ENCODE data around the gene ITGA1. TPM values are rescaled to one million over a fixed set of nuclear protein-coding genes. Genes with fewer than 3 reads are reported as not detected.

Gene ITGA1
- total RNA-seq, 1 donor from 2014 or later: 84.4 TPM

DNA sequence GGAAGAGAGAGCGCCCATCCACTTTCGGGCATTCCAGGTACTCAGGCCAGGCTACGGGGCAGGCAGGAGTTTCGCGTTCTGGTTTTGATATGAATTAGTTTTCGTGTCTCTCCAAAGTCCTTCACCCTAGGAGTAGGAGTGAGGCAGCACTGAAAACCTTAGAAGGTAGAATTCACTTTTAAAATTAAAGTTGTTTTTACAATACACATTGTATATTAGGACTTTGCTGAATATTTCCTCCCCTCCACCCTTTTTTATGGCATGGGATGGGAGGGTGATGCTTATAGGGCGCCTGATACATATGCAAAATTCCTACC is 747 bp downstream of the ITGA1 start:
- no peak for ATAC-seq
- DNase-seq: no peak
- Histone ChIP-seq H3K4me1 (peaks cover 10% of the 10 kb centered on the region), H3K36me3 (no peaks in the 10 kb centered on the region), H3K27ac (peak overlapping the region; percentile 91), H3K4me3 (peak overlapping the region; percentile 72), H3K27me3 (ENCODE audit: low read depth) (no peaks in the 10 kb centered on the region), H3K9me3 (no peaks in the 10 kb centered on the region)
- TF ChIP-seq, protein P1, sequence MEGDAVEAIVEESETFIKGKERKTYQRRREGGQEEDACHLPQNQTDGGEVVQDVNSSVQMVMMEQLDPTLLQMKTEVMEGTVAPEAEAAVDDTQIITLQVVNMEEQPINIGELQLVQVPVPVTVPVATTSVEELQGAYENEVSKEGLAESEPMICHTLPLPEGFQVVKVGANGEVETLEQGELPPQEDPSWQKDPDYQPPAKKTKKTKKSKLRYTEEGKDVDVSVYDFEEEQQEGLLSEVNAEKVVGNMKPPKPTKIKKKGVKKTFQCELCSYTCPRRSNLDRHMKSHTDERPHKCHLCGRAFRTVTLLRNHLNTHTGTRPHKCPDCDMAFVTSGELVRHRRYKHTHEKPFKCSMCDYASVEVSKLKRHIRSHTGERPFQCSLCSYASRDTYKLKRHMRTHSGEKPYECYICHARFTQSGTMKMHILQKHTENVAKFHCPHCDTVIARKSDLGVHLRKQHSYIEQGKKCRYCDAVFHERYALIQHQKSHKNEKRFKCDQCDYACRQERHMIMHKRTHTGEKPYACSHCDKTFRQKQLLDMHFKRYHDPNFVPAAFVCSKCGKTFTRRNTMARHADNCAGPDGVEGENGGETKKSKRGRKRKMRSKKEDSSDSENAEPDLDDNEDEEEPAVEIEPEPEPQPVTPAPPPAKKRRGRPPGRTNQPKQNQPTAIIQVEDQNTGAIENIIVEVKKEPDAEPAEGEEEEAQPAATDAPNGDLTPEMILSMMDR (IDR thresholded peaks at IDR 0.05): peak; percentile 2
- intact Hi-C loops (cut with DNase I): loop anchor here (5.0 kb wide), 1 partner anchor 129 kb away; no protein-coding TSS in a partner anchor

DNA sequence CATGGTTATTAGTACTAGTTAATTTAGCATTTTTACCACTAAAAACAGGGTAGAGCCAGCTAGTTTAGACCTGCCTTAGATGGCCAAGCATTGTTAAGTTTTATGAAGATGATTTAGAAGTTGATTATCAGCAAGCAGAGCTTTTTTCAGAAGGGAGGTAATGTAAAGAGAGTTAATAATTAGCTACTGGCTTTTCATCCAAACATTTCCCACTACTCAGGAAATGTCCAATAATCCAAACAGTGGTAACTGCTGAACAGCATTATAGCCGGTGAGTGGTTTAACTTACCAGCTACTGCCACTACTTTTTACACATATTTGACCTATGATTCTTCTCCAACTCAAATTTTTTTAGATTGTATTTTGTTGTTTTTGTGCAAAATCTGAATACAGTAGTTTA is 1.7 kb downstream of the ITGA1 start:
- Histone ChIP-seq H3K9me3 (no peaks in the 10 kb centered on the region), H3K27me3 (ENCODE audit: low read depth) (no peaks in the 10 kb centered on the region), H3K4me3 (peak overlapping the region; percentile 72), H3K36me3 (no peaks in the 10 kb centered on the region), H3K27ac (peak overlapping the region; percentile 91), H3K4me1 (peaks cover 10% of the 10 kb centered on the region)
- TF ChIP-seq, protein P1 (IDR thresholded peaks at IDR 0.05): no peak
- ATAC-seq (no peak), DNase-seq (no peak)
- intact Hi-C loops (cut with DNase I): loop anchor here (5.0 kb wide), 1 partner anchor 128 kb away; no protein-coding TSS in a partner anchor

DNA sequence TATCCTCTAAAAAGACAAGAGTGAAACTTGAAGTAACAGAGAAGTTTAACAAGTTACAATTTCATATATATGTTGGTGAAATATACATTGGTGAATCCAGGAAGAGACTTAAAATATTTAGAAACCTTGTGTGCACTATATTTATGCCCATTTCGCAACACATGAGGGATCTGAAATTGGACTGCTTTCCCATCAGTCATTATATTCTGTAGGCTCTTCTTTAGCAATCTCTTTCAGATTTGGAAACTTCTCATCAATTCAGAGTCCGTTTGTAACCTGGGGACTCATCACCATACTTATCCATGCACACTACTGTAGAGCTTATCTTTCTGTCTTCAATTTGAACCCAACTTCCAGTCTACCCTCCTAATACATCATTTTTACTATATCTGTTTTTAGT is 2.1 kb downstream of the ITGA1 start:
- peak overlapping the region; percentile 72 for H3K4me3 ChIP-seq
- peaks cover 15% of the 10 kb centered on the region for H3K4me1 ChIP-seq
- TF ChIP-seq, protein P1 (IDR thresholded peaks at IDR 0.05): no peak
- H3K36me3 ChIP-seq: no peaks in the 10 kb centered on the region
- ATAC-seq (no peak), DNase-seq (no peak)
- no peaks in the 10 kb centered on the region for H3K9me3 ChIP-seq
- H3K27ac ChIP-seq: peak overlapping the region; percentile 91
- intact Hi-C loops (cut with DNase I): loop anchor here (5.0 kb wide), 1 partner anchor 127 kb away; no protein-coding TSS in a partner anchor
- no peaks in the 10 kb centered on the region for H3K27me3 ChIP-seq (ENCODE audit: low read depth)

DNA sequence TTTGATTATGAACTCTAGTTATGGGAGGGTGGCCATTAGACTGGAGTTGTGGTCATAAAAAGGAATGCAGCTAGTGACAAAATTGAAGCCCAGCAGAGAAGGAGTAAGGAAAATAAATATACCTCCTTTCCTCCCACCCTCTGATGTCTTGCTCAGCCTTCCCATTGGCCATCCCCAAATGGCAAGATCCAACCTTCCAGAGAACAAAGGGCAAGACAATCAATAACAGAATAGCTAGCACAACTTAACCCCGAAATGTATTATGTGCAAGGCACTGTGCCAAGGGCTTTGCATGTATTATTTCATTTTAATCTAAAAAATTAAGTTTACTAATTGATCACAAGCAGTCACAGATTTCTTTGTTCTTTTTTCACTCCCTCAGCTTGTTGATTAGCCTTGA is 3.6 kb downstream of the ITGA1 start:
- peak overlapping the region; percentile 72 for H3K4me3 ChIP-seq
- TF ChIP-seq, protein P1 (IDR thresholded peaks at IDR 0.05): no peak
- no peak overlapping the region for H3K27ac ChIP-seq
- DNase-seq: no peak
- no peaks in the 10 kb centered on the region for H3K9me3 ChIP-seq
- peaks cover 28% of the 10 kb centered on the region for H3K4me1 ChIP-seq
- H3K36me3 ChIP-seq: no peaks in the 10 kb centered on the region
- ATAC-seq: no peak
- H3K27me3 ChIP-seq (ENCODE audit: low read depth): no peaks in the 10 kb centered on the region
- intact Hi-C loops (cut with DNase I): no loop called here

DNA sequence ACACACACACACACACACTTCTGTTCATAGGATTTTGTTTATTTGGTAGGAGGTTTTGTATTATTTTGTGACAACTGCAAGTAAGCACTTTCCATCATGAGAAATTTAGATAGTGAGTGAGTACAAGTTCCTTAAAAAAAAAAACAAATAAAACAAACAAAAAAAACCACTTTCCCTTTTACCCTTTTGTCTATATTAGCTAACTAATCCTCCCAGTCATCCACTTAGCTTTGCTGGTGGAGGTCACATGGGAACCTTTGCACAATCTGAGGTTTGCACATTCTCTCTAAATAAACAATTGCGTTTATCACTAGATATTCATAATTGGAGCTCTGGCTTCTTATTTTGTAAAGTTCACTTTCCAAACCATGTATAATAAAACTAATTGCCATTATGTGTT is 6.8 kb downstream of the ITGA1 start:
- TF ChIP-seq, protein P1 (IDR thresholded peaks at IDR 0.05): no peak
- Histone ChIP-seq H3K36me3 (no peaks in the 10 kb centered on the region), H3K27me3 (ENCODE audit: low read depth) (no peaks in the 10 kb centered on the region), H3K4me1 (peaks cover 49% of the 10 kb centered on the region), H3K4me3 (no peak overlapping the region), H3K27ac (no peak overlapping the region), H3K9me3 (no peaks in the 10 kb centered on the region)
- intact Hi-C loops (cut with DNase I): no loop called here
- no peak for DNase-seq
- ATAC-seq: peak in 1 of 2 donors; percentile 50

DNA sequence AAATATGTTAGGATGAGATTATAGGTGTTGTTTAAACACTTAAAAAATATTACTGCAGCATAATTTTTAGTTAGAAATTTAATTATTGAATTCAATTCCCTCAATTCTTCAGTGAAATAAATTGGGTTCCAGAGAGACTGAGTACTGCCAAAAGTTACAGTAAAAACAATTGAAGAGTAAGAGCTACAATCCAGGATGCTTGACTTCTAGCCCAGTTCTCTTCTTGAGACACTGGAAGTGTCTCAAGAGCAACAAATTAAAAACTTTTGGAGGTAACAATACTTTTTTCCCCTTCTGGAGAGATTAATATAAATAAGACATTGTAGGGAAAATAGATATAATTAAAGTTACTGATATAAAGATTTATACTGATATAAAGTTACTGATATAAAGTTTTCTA is 8.3 kb downstream of the ITGA1 start:
- H3K4me3 ChIP-seq: no peak overlapping the region
- no peaks in the 10 kb centered on the region for H3K9me3 ChIP-seq
- peaks cover 58% of the 10 kb centered on the region for H3K4me1 ChIP-seq
- TF ChIP-seq, protein P1 (IDR thresholded peaks at IDR 0.05): no peak
- intact Hi-C loops (cut with DNase I): no loop called here
- H3K27ac ChIP-seq: no peak overlapping the region
- no peak for DNase-seq
- no peaks in the 10 kb centered on the region for H3K27me3 ChIP-seq (ENCODE audit: low read depth)
- peaks cover 3% of the 10 kb centered on the region for H3K36me3 ChIP-seq
- no peak for ATAC-seq

Data from lower lobe of right lung (tissue), 2 donors.